Muscle of leg (tissue), 11 donors: Measurements from ENCODE around the gene LEPROT. TPM values are rescaled to one million over a fixed set of nuclear protein-coding genes. Genes with fewer than 3 reads are reported as not detected.

Experiments used
- DNase-seq: peaks from one replicate; pipeline ENCODE4 v3.0.0; 2013
- H3K27ac ChIP-seq: one replicate; pipeline ENCODE4 v1.5.1; 2013; ENCODE audit warnings: mild to moderate bottlenecking, low read length, control low read depth
- H3K27me3 ChIP-seq: one replicate; pipeline ENCODE4 v1.6.1; 2013; ENCODE audit warnings: low read length; ENCODE audit not compliant: control insufficient read depth, insufficient read depth
- H3K36me3 ChIP-seq: one replicate; pipeline ENCODE4 v1.6.1; 2013; ENCODE audit warnings: low read length; ENCODE audit not compliant: control insufficient read depth, insufficient read depth
- H3K4me1 ChIP-seq: one replicate; pipeline ENCODE4 v1.6.1; 2013; ENCODE audit warnings: low read length; ENCODE audit not compliant: control insufficient read depth, insufficient read depth
- H3K4me3 ChIP-seq: one replicate; pipeline ENCODE4 v1.5.1; 2013; ENCODE audit warnings: low read length, control low read depth
- H3K9me3 ChIP-seq: replicated peaks from 2 replicates; pipeline ENCODE4 v1.6.1; 2013; ENCODE audit warnings: low read depth, low read length; ENCODE audit not compliant: control insufficient read depth
- WGBS: methylation state at CpG from one replicate; pipeline ENCODE4 v1.1.5; 2013; ENCODE audit warnings: missing lambda C conversion rate; ENCODE audit not compliant: insufficient coverage; 5-methylcytosine and 5-hydroxymethylcytosine counted together
- polyA plus RNA-seq, 8 donors: library from polyadenylated mRNA; unstranded; fragments of 120-200 nt; gene quantifications; one replicate each; pipeline versions ENCODE4 v1.2.1 to v1.2.3, GENCODE V29; 2013; ENCODE audit warnings: inconsistent platforms in 1 of 8, low replicate concordance in 1 of 8; ENCODE audit not compliant: insufficient read length in 8 of 8, insufficient read depth in 1 of 8
- total RNA-seq: library from RNA; stranded (reverse); fragments of 120-200 nt; gene quantifications from one replicate; pipeline ENCODE4 v1.2.4, GENCODE V29; 2013

LEPROT gene
- total and polyA plus RNA-seq, 9 donors: 45.0 to 65.8 (median 52.2) TPM

DNA sequence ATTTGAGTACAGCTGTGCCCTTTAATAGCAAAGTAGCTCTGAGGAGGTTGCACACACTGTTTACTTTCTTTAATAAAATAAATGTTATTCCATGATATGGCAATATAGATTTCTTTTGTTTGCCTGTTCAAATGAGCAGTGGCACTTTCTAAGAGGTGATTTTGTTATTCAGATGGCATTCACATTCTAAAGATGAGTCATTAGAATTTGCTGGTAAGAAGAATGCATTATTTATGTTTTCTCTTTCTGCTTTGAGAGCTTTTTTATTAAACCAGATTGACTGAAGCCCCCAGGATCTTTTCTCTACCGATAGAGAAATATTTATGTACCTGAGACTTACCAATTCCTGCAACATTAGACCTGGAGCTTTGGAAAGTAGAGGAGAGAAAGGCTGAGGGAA, 11.2 kb upstream of the LEPROT start:
- no CpG with 5 or more reads among the region's 1 CpG for WGBS
- Histone ChIP-seq H3K9me3 (no peaks in the 10 kb centered on the region), H3K4me1 (no peaks in the 10 kb centered on the region), H3K36me3 (no peaks in the 10 kb centered on the region), H3K4me3 (no peak overlapping the region), H3K27ac (no peak overlapping the region), H3K27me3 (no peaks in the 10 kb centered on the region)
- DNase-seq: no peak

DNA sequence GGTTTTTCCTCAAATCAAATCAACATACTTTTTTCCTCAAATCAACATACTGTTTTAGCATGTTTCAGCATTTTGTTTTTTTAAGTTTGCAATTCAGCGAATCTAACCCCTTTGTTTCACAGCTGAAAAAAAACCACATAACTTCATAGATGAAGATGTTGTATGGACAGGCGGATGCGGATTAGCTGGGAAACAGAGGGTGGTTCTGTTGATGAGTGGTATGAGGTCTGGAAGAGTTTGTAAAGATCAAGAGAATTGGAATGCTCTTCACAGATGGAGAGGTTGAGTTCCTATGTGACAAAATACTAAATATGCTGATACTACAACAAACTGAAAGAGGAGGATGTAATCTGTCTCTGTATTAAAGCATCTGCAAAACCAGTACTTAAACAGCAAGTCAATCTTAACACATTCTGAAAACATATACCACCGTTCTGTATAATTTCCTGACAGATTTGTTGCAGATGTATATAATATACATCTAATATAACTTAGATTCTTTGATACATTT, 10.6 kb upstream of the LEPROT start:
- WGBS: no CpG with 5 or more reads among the region's 4 CpGs
- Histone ChIP-seq H3K4me1 (no peaks in the 10 kb centered on the region), H3K4me3 (no peak overlapping the region)

DNA sequence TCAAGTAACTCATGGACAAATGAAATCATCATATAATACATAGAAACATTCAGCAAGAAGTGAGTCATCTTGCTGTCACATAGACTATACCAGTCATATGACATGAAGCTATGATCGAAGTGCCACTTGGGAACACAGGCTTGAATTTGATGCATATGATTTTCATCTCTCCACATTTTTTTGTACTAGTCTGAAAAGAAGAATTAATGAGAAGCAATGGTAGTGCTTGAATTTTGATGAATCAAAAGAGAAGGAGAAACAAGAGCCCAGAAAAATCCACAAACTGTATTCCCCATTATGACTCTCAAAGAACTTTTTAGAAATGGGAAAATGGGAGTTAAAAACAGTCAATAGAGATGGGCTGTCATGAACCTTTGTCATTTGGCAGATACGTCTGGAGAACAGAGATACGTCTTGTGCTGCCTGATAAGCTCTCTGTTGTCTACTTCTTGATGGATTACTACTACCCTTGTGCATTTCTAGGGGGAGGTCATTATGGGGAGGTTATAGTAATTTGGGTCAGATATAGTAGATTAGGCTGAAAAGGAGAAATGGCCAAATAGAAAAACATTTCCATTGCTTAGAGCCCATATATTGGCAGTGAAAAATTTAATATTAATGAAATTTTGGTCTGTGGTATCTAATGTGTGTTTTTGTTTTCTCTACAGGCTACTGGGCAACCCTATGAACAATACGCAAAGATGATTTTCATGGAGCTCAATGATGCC, 8.0 kb upstream of the LEPROT start:
- Histone ChIP-seq H3K4me3 (no peak overlapping the region), H3K27me3 (peaks cover 3% of the 10 kb centered on the region), H3K27ac (no peak overlapping the region), H3K4me1 (no peaks in the 10 kb centered on the region), H3K9me3 (no peaks in the 10 kb centered on the region), H3K36me3 (no peaks in the 10 kb centered on the region)
- WGBS: 100% methylated on average over 1 of the region's 4 CpGs
- DNase-seq: no peak

More for the DNA sequence above, 10.6 kb upstream of the LEPROT start:
- no peaks in the 10 kb centered on the region for H3K9me3 ChIP-seq
- no peak for DNase-seq
- H3K27me3 ChIP-seq: no peaks in the 10 kb centered on the region
- no peaks in the 10 kb centered on the region for H3K36me3 ChIP-seq
- no peak overlapping the region for H3K27ac ChIP-seq

DNA sequence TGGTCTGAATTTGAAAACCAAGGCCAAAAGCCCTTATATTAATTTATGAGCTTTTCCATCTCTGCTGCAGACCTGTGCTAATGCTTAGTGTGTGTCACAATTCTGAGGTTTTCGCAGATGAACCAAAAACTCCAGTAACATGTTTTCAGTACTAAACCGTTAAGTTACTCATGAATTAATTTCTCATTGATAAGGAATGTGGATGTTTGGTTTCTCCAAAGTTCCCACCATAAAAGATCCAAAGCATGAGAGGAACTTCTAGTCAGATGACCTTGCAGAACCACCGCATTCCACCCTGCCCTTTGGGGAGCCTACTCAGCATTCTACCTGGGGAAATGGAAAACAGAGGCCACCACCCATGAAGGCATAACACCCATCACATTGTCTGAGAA, 7.5 kb upstream of the LEPROT start:
- H3K9me3 ChIP-seq: no peaks in the 10 kb centered on the region
- H3K36me3 ChIP-seq: no peaks in the 10 kb centered on the region
- peaks cover 3% of the 10 kb centered on the region for H3K27me3 ChIP-seq
- no peak overlapping the region for H3K4me3 ChIP-seq
- no peak for DNase-seq
- H3K4me1 ChIP-seq: no peaks in the 10 kb centered on the region
- no CpG with 5 or more reads among the region's 3 CpGs for WGBS
- H3K27ac ChIP-seq: no peak overlapping the region

DNA sequence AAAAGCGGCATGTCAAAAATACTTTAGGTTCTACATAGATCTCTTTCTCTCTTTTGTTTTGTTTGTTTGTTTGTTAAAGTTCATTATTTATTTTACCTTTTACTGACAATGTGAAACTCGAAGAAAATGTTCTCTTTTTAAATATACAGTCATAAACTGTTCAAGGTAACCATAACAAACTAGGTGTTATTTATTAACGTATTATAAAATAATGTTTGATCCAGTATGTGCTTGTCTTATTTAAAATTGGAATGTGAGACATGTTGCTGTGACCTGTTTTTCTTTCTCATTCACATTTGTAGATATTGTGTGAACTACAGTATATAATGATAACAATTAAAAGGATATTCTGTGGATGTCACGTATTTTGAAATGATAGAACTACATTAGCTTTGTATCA, 5.9 kb upstream of the LEPROT start:
- Histone ChIP-seq H3K9me3 (no peaks in the 10 kb centered on the region), H3K27ac (no peak overlapping the region), H3K36me3 (no peaks in the 10 kb centered on the region), H3K27me3 (peaks cover 3% of the 10 kb centered on the region), H3K4me1 (peaks cover under 1% of the 10 kb centered on the region), H3K4me3 (no peak overlapping the region)
- DNase-seq: no peak
- no CpG with 5 or more reads among the region's 4 CpGs for WGBS

DNA sequence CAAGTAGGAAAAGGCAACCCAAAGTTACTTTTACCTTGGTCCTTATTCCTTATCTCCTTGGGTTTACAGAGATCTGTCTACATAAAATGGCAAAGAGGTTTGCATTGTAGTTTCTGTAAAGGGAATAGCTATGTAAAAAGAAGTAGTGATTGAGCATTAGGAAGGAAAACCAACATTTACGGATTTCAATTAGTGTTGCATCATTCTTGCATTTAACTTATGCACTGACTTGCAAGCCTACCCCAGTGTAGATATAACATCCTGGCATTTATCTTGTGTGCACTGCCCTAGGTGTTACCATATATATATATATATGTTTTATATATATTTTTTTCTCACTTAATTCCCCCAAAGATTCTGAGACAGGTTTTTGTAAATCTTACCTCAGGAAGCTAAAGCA, 3.7 kb upstream of the LEPROT start:
- no CpG with 5 or more reads among the region's 1 CpG for WGBS
- Histone ChIP-seq H3K4me1 (peaks cover 5% of the 10 kb centered on the region), H3K27me3 (peaks cover 3% of the 10 kb centered on the region), H3K4me3 (no peak overlapping the region), H3K27ac (no peak overlapping the region), H3K36me3 (no peaks in the 10 kb centered on the region), H3K9me3 (no peaks in the 10 kb centered on the region)
- DNase-seq: no peak

DNA sequence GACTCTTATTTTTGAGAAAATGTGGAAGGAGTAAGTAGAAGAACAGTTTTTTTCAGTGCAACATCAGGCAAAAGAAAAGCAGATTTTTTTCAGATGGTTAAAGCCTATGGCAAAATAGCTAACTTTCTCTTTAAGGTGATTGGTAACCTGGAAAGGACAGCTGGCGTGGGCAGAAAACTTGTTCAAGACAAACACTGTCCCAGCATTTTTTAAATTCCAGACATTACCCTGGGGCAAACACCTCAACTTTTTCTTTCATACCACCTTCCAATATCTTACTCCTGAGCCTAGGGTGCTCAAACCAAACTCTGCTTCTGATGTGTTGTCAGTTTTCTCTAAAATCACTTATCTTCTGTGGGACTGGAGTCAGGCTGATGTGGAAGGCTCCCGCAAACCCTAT, 2.7 kb upstream of the LEPROT start:
- no peaks in the 10 kb centered on the region for H3K9me3 ChIP-seq
- DNase-seq: no peak
- H3K4me1 ChIP-seq: peaks cover 14% of the 10 kb centered on the region
- 83% methylated on average over 1 of the region's 2 CpGs for WGBS
- H3K27me3 ChIP-seq: peaks cover 3% of the 10 kb centered on the region
- H3K36me3 ChIP-seq: peaks cover 2% of the 10 kb centered on the region
- H3K27ac ChIP-seq: no peak overlapping the region
- H3K4me3 ChIP-seq: no peak overlapping the region

DNA sequence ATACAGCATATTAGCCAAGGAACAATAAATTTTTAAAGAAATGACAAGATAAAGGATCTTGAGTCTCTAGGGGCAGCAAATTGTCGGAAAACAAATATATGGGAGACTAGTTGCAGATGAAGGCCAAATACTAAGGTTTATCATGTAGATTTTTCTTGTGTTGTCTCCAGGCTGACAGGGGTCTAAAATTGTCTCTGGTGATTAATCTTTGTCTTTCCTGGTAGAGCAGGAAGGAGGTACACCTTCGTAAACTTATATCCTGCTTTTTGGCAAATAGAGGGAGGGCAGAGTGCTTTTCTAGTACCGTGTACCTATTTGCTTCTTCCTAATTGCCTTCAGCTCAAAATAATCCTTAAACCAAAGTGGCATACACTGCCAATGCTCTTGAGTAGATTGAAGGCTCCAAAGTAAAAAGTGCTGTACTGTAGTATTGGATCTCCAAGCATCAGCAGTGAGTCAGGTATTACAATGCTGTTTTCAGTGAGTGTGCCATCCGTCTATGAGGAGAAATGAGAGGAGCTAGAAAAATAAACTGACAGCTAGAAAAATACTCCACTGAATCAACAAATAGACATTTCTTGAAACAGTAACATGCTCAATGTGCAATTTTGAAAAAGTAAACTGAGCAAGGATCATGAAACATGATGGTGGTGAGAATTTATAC, 1.8 kb upstream of the LEPROT start:
- peaks cover 3% of the 10 kb centered on the region for H3K36me3 ChIP-seq
- H3K27me3 ChIP-seq: peaks cover 3% of the 10 kb centered on the region
- no peaks in the 10 kb centered on the region for H3K9me3 ChIP-seq
- no peak for DNase-seq
- peaks cover 18% of the 10 kb centered on the region for H3K4me1 ChIP-seq
- 88% methylated on average over 1 of the region's 4 CpGs for WGBS
- H3K4me3 ChIP-seq: no peak overlapping the region
- no peak overlapping the region for H3K27ac ChIP-seq

DNA sequence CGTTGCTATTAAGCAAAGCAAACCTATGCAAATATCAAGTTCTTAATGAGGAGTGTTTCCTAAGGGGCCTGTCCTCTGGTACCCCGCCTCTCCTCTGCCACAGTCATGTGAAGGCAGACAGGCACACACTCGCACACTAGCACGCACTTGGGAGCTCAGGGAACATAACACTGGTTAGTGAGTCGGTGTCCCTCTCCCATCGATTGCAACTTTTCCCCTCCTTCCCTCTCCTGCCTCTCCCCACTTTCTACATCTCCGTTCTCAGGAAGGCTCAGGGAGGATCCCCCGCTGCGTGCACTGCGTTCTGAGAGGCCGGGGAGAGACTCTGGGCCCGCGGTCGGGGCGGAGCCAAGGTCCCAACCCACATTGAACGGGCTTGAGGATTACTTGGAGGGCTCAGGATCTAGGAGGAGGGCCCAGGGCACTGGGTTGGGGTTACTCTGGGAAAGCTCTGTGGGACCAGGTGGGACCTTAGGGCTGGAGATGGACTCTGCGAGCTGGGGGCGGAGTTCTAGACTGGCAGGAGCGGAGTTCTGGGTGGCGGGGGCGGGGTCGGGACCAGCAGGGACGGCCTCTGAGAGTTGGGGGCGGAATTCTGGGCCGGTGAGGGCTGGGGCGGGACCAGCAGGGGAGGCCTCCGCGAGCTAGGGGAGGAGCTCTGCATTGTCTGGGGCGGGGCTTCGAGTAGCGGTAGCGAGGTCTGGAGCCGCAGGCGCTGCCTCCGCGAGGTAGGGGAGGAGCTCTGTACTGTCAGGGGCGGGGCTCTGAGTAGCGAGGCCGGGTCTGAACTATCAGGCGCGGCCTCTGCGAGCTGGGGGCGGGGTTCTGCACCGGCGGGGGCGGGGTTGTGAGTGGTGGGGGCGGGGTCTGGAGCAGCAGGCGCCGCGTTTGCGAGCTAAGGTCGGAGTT, 533 bp upstream of the LEPROT start:
- no peaks in the 10 kb centered on the region for H3K9me3 ChIP-seq
- DNase-seq: peak; percentile 98
- peaks cover 18% of the 10 kb centered on the region for H3K4me1 ChIP-seq
- WGBS: under 1% methylated on average over 34 of the region's 52 CpGs
- peak overlapping the region; percentile 94 for H3K27ac ChIP-seq
- H3K4me3 ChIP-seq: peak overlapping the region; percentile 93
- peaks cover 3% of the 10 kb centered on the region for H3K27me3 ChIP-seq
- peaks cover 3% of the 10 kb centered on the region for H3K36me3 ChIP-seq
